ENCODE measurements around the gene H2BK1.

GRCh38 chr7:151181011-151181431 lies 29.3 kb downstream of the H2BK1 start:
- no peak for TF ChIP-seq CTCF (IDR thresholded peaks at IDR 0.05)
- TF ChIP-seq ZFX (IDR thresholded peaks at IDR 0.05; ENCODE audit: borderline replicate concordance): no peak

Measured in 22Rv1 (cell line).